ENCODE data around the gene OTOP1.

The OTOP1 gene

DNA sequence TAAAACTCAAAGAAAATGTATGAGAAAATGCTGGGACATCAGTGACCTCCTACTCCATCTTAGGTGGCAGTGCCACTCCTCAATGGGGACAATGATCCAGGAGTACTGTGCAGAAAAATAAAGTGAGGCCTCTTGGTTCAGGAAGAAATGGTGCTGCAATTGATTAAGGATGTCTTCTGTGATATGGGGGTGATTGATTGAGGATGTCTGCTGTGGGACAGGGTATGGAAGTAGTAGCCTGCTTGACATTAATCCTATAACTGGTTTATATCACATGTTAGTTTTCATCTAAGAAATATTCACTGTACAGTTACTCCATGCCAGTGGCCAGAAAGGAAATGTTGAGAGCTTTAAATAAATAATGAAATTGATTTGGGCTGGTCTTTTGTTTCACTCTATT lies 20.5 kb downstream of the OTOP1 start:
- Histone ChIP-seq H3K79me2 (ENCODE audit: control insufficient read depth, insufficient read depth, low read length, poor library complexity) (no peaks in the 10 kb centered on the region), H3K9ac (ENCODE audit: low read length) (no peak overlapping the region), H4K12ac (ENCODE audit: low read depth, low read length) (no peak overlapping the region), H2BK120ac (ENCODE audit: insufficient read depth, low read length, poor library complexity) (no peak overlapping the region), H2AFZ (ENCODE audit: insufficient read depth, low read length, poor library complexity) (no peak overlapping the region), H3K4ac (ENCODE audit: low read depth, low read length) (no peak overlapping the region), H4K8ac (ENCODE audit: low read depth, low read length) (no peak overlapping the region), H3K27ac (ENCODE audit: low read depth, low read length) (no peak overlapping the region), H3K4me2 (ENCODE audit: low read length) (no peak overlapping the region), H3K4me3 (ENCODE audit: low read depth, low read length) (no peak overlapping the region), H3K27me3 (ENCODE audit: insufficient read depth, low read length) (no peaks in the 10 kb centered on the region), H2AK5ac (ENCODE audit: low read length) (no peak overlapping the region), H3K18ac (ENCODE audit: low read length) (no peak overlapping the region), H3K36me3 (ENCODE audit: control insufficient read depth in 1 of 2, insufficient read depth in 2 of 2, low read length in 2 of 2) (no peaks in the 10 kb centered on the region), H2BK12ac (ENCODE audit: low read length) (no peak overlapping the region), H2BK5ac (ENCODE audit: low read depth, low read length, poor library complexity) (no peak overlapping the region), H3K23ac (ENCODE audit: low read length) (no peak overlapping the region), H4K91ac (ENCODE audit: low read depth, low read length) (no peak overlapping the region), H3K14ac (ENCODE audit: low read length) (no peak overlapping the region), H3K9me3 (ENCODE audit: insufficient read depth, low read depth, low read length) (no peaks in the 10 kb centered on the region), H3K79me1 (ENCODE audit: low read length) (no peaks in the 10 kb centered on the region), H3K4me1 (ENCODE audit: control insufficient read depth in 1 of 2, insufficient read depth in 2 of 2, low read length in 2 of 2) (no peaks in the 10 kb centered on the region)
- no peak for DNase-seq

DNA sequence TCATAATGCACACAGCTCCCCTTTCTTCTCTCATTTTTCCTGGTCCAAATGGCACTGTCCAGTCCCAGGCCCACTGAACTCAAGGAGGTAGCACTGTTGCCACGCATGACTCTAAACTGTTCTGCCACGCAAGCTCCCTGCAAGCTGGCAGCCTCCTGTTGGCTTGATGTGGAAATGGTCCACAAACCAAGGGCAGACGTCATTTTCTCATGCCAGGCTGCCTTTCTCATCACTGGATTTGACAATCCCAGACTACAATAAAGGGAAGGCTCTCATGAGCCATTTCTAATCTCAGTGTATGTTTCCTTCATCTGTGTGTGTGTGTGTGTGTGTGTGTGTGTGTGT lies 22.4 kb downstream of the OTOP1 start:
- H3K79me2 ChIP-seq (ENCODE audit: control insufficient read depth, insufficient read depth, low read length, poor library complexity): no peaks in the 10 kb centered on the region
- no peak overlapping the region for H3K14ac ChIP-seq (ENCODE audit: low read length)
- no peak overlapping the region for H4K12ac ChIP-seq (ENCODE audit: low read depth, low read length)
- DNase-seq: no peak
- H3K4me3 ChIP-seq (ENCODE audit: low read depth, low read length): no peak overlapping the region
- no peaks in the 10 kb centered on the region for H3K79me1 ChIP-seq (ENCODE audit: low read length)
- no peak overlapping the region for H3K4me2 ChIP-seq (ENCODE audit: low read length)
- no peak overlapping the region for H2BK120ac ChIP-seq (ENCODE audit: insufficient read depth, low read length, poor library complexity)
- no peaks in the 10 kb centered on the region for H3K27me3 ChIP-seq (ENCODE audit: insufficient read depth, low read length)
- WGBS (ENCODE audit: extremely low coverage, insufficient coverage, insufficient read length): no CpG with 5 or more reads among the region's 3 CpGs
- no peak overlapping the region for H2AK5ac ChIP-seq (ENCODE audit: low read length)
- H2BK12ac ChIP-seq (ENCODE audit: low read length): no peak overlapping the region
- no peak overlapping the region for H4K91ac ChIP-seq (ENCODE audit: low read depth, low read length)
- H2BK5ac ChIP-seq (ENCODE audit: low read depth, low read length, poor library complexity): no peak overlapping the region
- H3K36me3 ChIP-seq (ENCODE audit: control insufficient read depth in 1 of 2, insufficient read depth in 2 of 2, low read length in 2 of 2): no peaks in the 10 kb centered on the region
- no peaks in the 10 kb centered on the region for H3K9me3 ChIP-seq (ENCODE audit: insufficient read depth, low read depth, low read length)
- H4K8ac ChIP-seq (ENCODE audit: low read depth, low read length): no peak overlapping the region
- H3K4me1 ChIP-seq (ENCODE audit: control insufficient read depth in 1 of 2, insufficient read depth in 2 of 2, low read length in 2 of 2): no peaks in the 10 kb centered on the region
- no peak overlapping the region for H3K9ac ChIP-seq (ENCODE audit: low read length)
- no peak overlapping the region for H3K18ac ChIP-seq (ENCODE audit: low read length)
- H3K27ac ChIP-seq (ENCODE audit: low read depth, low read length): no peak overlapping the region
- no peak overlapping the region for H3K4ac ChIP-seq (ENCODE audit: low read depth, low read length)
- no peak overlapping the region for H3K23ac ChIP-seq (ENCODE audit: low read length)
- no peak overlapping the region for H2AFZ ChIP-seq (ENCODE audit: insufficient read depth, low read length, poor library complexity)

DNA sequence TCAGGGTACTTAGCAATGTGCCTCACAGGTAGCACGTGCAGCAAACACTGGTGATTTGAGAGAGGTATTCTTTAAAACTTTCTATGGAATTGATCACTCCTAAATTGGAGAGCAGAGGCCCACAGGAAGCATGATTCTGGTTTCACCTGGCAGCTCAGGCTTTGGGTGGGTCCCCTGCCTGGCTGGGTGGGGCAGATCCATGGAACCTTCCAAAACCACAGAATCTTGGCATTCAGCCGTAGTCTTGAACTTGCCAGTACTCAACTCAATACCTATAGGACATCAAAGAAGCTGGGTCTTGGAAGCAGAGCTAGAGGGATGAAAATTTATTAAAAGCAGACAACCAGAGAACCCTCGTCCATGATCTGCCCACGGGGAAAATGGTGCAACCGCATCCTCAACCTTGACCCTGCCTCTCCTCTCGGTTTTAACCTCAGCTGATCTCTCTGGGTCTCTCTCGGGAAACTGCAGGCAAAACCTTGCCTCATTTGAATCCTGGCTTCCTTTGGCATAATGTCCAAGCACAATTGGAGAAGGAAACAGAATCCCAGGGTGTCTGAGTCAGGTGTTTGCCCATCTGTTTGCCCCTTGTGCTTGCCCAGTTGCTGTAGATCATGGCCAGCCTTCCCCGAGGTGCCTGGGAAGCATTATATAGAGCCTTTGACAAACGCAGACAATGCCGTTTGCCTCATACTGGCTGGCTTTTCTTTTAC lies 22.9 kb downstream of the OTOP1 start:
- Histone ChIP-seq H2BK5ac (ENCODE audit: low read depth, low read length, poor library complexity) (no peak overlapping the region), H2AFZ (ENCODE audit: insufficient read depth, low read length, poor library complexity) (no peak overlapping the region), H3K14ac (ENCODE audit: low read length) (no peak overlapping the region), H3K4me3 (ENCODE audit: low read depth, low read length) (no peak overlapping the region), H3K23ac (ENCODE audit: low read length) (no peak overlapping the region), H3K36me3 (ENCODE audit: control insufficient read depth in 1 of 2, insufficient read depth in 2 of 2, low read length in 2 of 2) (no peaks in the 10 kb centered on the region), H3K9me3 (ENCODE audit: insufficient read depth, low read depth, low read length) (no peaks in the 10 kb centered on the region), H3K79me1 (ENCODE audit: low read length) (no peaks in the 10 kb centered on the region), H3K4ac (ENCODE audit: low read depth, low read length) (no peak overlapping the region), H2BK12ac (ENCODE audit: low read length) (no peak overlapping the region), H3K18ac (ENCODE audit: low read length) (no peak overlapping the region), H4K8ac (ENCODE audit: low read depth, low read length) (no peak overlapping the region), H3K9ac (ENCODE audit: low read length) (no peak overlapping the region), H2AK5ac (ENCODE audit: low read length) (no peak overlapping the region), H3K4me1 (ENCODE audit: control insufficient read depth in 1 of 2, insufficient read depth in 2 of 2, low read length in 2 of 2) (no peaks in the 10 kb centered on the region), H4K91ac (ENCODE audit: low read depth, low read length) (no peak overlapping the region), H3K79me2 (ENCODE audit: control insufficient read depth, insufficient read depth, low read length, poor library complexity) (no peaks in the 10 kb centered on the region), H3K4me2 (ENCODE audit: low read length) (no peak overlapping the region), H3K27me3 (ENCODE audit: insufficient read depth, low read length) (no peaks in the 10 kb centered on the region), H2BK120ac (ENCODE audit: insufficient read depth, low read length, poor library complexity) (no peak overlapping the region), H4K12ac (ENCODE audit: low read depth, low read length) (no peak overlapping the region), H3K27ac (ENCODE audit: low read depth, low read length) (no peak overlapping the region)
- WGBS (ENCODE audit: extremely low coverage, insufficient coverage, insufficient read length): no CpG with 5 or more reads among the region's 10 CpGs
- DNase-seq: no peak

DNA sequence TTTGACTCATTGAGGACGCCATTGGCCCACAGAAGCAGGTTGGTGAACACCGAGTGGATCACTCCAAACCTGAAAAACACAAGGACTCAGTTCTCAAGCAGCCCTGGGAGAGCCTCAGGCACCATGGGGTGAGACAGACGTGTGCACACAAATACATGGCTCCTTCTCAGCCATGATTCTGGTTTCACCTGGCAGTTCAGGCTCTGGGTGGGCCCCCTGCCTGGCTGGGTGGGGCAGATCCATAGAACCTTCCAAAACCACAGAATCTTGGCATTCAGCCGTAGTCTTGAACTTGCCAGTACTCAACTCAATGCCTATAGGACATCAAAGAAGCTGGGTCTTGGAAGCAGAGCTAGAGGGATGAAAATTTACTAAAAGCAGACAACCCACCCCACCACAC lies 24.2 kb downstream of the OTOP1 start:
- H3K4ac ChIP-seq (ENCODE audit: low read depth, low read length): no peak overlapping the region
- no peak overlapping the region for H2BK120ac ChIP-seq (ENCODE audit: insufficient read depth, low read length, poor library complexity)
- peaks cover 3% of the 10 kb centered on the region for H3K9me3 ChIP-seq (ENCODE audit: insufficient read depth, low read depth, low read length)
- no peaks in the 10 kb centered on the region for H3K79me1 ChIP-seq (ENCODE audit: low read length)
- H2BK12ac ChIP-seq (ENCODE audit: low read length): no peak overlapping the region
- H3K27ac ChIP-seq (ENCODE audit: low read depth, low read length): no peak overlapping the region
- H2AFZ ChIP-seq (ENCODE audit: insufficient read depth, low read length, poor library complexity): no peak overlapping the region
- WGBS (ENCODE audit: extremely low coverage, insufficient coverage, insufficient read length): no CpG with 5 or more reads among the region's 4 CpGs
- H2AK5ac ChIP-seq (ENCODE audit: low read length): no peak overlapping the region
- H2BK5ac ChIP-seq (ENCODE audit: low read depth, low read length, poor library complexity): no peak overlapping the region
- no peaks in the 10 kb centered on the region for H3K36me3 ChIP-seq (ENCODE audit: control insufficient read depth in 1 of 2, insufficient read depth in 2 of 2, low read length in 2 of 2)
- no peak overlapping the region for H3K23ac ChIP-seq (ENCODE audit: low read length)
- no peak for DNase-seq
- no peak overlapping the region for H3K4me3 ChIP-seq (ENCODE audit: low read depth, low read length)
- no peak overlapping the region for H3K14ac ChIP-seq (ENCODE audit: low read length)
- no peak overlapping the region for H3K9ac ChIP-seq (ENCODE audit: low read length)
- no peaks in the 10 kb centered on the region for H3K79me2 ChIP-seq (ENCODE audit: control insufficient read depth, insufficient read depth, low read length, poor library complexity)
- H4K91ac ChIP-seq (ENCODE audit: low read depth, low read length): no peak overlapping the region
- H3K27me3 ChIP-seq (ENCODE audit: insufficient read depth, low read length): no peaks in the 10 kb centered on the region
- no peak overlapping the region for H4K8ac ChIP-seq (ENCODE audit: low read depth, low read length)
- no peak overlapping the region for H3K4me2 ChIP-seq (ENCODE audit: low read length)
- H3K4me1 ChIP-seq (ENCODE audit: control insufficient read depth in 1 of 2, insufficient read depth in 2 of 2, low read length in 2 of 2): no peaks in the 10 kb centered on the region
- no peak overlapping the region for H4K12ac ChIP-seq (ENCODE audit: low read depth, low read length)
- no peak overlapping the region for H3K18ac ChIP-seq (ENCODE audit: low read length)
